Fibroblast of the aortic adventitia (primary cell): ENCODE measurements around the gene PLPP2. TPM values are rescaled to one million over a fixed set of nuclear protein-coding genes. Genes with fewer than 3 reads are reported as not detected.

ENCODE experiments used
- DNase-seq: peaks from one replicate; pipeline ENCODE4 v3.0.0-alpha.2; 2010; ENCODE audit warnings: low read depth
- H3K4me3 ChIP-seq: 2 replicates; pipeline ENCODE4 v1.5.1; 2011; ENCODE audit warnings: low read depth, mild to moderate bottlenecking, control low read depth, low read length, moderate library complexity
- CTCF ChIP-seq: IDR thresholded peaks from 2 replicates; pipeline ENCODE4 v1.5.1; 2011; ENCODE audit warnings: mild to moderate bottlenecking, low read length, control low read depth, inconsistent platforms; ENCODE audit not compliant: insufficient read depth
- total RNA-seq: library from RNA; depleted of rRNA; stranded (reverse); fragments of >200 nt; gene quantifications from 2 replicates; pipeline ENCODE4 v1.2.3, GENCODE V29; 2012; ENCODE audit warnings: low replicate concordance

The PLPP2 gene
- total RNA-seq, 1 donor = 16.6 TPM

- no peak overlapping the region for H3K4me3 ChIP-seq
- TF ChIP-seq CTCF = no peak
- DNase-seq = no peak
Observed at GRCh38 chr19:288911-289310, 2.3 kb downstream of the PLPP2 start.

GRCh38 chr19:287381-287871 is 3.8 kb downstream of the PLPP2 start:
- no peak for TF ChIP-seq CTCF

DNA sequence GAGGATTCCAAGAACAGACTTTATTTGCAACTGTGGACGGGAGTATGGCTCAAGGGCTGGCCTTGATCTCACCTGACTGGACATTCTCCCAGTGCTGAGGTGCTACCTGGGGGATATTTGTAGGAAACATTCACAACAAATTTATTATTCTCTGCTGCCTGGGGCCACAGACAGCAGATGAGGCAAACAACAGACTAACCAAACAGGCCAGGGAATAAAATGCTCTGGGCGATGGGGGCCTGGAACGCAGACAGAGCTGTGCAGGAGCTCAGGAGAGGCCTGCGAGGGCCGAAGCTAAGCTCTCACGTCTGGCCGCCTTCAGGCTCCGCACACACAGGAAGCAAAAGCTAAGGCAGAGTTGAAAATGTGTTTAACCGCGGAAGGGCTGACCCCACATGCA is 7.8 kb downstream of the PLPP2 start:
- no peak for TF ChIP-seq CTCF
- no peak overlapping the region for H3K4me3 ChIP-seq
- DNase-seq = no peak

More at GRCh38 chr19:287381-287871, 3.8 kb downstream of the PLPP2 start:
- no peak for DNase-seq
- no peak overlapping the region for H3K4me3 ChIP-seq

GRCh38 chr19:282501-282900 is 8.7 kb downstream of the PLPP2 start:
- DNase-seq = no peak
- no peak for TF ChIP-seq CTCF
- H3K4me3 ChIP-seq = no peak overlapping the region

GRCh38 chr19:281992-282391 is 9.2 kb downstream of the PLPP2 start:
- no peak overlapping the region for H3K4me3 ChIP-seq
- no peak for DNase-seq
- no peak for TF ChIP-seq CTCF

GRCh38 chr19:281156-281853 is 9.9 kb downstream of the PLPP2 start:
- no peak for TF ChIP-seq CTCF
- DNase-seq = no peak
- no peak overlapping the region for H3K4me3 ChIP-seq

DNA sequence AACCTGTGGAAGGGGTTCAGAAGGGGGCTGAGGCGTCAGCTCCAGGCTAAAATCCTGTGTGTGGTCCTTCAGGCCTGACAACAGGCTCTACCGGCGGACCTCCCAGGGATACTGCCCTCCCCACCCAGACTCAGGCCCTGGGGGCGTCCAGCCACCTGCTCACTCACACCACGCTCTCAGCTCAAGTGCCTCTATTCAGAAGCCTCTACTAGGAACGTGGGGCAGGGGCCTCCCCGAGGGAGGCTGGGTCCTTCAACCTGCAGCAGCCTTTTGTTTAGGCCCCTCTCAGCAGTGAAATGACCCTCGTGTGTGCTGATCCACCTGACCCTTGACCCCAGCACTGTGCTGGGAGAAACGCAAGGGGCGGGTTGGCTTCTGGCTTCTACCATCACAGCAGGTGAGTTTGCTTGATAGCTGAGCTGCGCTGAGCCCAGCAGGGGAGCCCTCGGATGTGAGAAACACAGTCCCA is 10.6 kb downstream of the PLPP2 start:
- no peak for DNase-seq

More for the DNA sequence above, 10.6 kb downstream of the PLPP2 start:
- H3K4me3 ChIP-seq = no peak overlapping the region
- TF ChIP-seq CTCF = no peak
